Activated T-helper 1 cell treated with anti-CD3 and anti-CD28 coated beads, Interleukin-12 subunit alpha, Interleukin-12 subunit beta, Interleukin-2, Interleukin-4 antibody, amounts not matched to agents 30 ng/mL and 10 ng/mL and 1 ng/mL, durations not matched to agents 14 hours and 24 hours and 36 hours (primary cell): Measurements from ENCODE around the gene IL1RN. TPM values are rescaled to one million over a fixed set of nuclear protein-coding genes. Genes with fewer than 3 reads are reported as not detected.

Source experiments
- DNase-seq: peaks from one replicate; pipeline ENCODE4 v3.0.0; 2021; ENCODE audit warnings: low spot score
- H3K27ac Mint-ChIP-seq: one replicate; pipeline ENCODE4 v1.8.0; 2021; ENCODE audit warnings: mild to moderate bottlenecking, mixed read lengths
- H3K27me3 Mint-ChIP-seq: one replicate; pipeline ENCODE4 v1.8.0; 2022; ENCODE audit warnings: mild to moderate bottlenecking, moderate library complexity, mixed read lengths; ENCODE audit not compliant: insufficient read depth
- H3K36me3 Mint-ChIP-seq: one replicate; pipeline ENCODE4 v1.8.0; 2021; ENCODE audit warnings: low read depth, mixed read lengths
- H3K4me1 Mint-ChIP-seq: one replicate; pipeline ENCODE4 v1.8.0; 2021; ENCODE audit warnings: low read depth, mixed read lengths
- H3K4me3 Mint-ChIP-seq: one replicate; pipeline ENCODE4 v1.8.0; 2021; ENCODE audit warnings: mild to moderate bottlenecking, moderate library complexity, mixed read lengths
- H3K9me3 Mint-ChIP-seq: one replicate; pipeline ENCODE4 v1.8.0; 2021; ENCODE audit warnings: mixed read lengths
- intact Hi-C: fragments of 100-400 bp; cut with micrococcal nuclease; formaldehyde crosslinking; loops from one replicate; pipeline ENCODE4 v1.15.1; 2024
- total RNA-seq: library from RNA; stranded (reverse); gene quantifications from 2 replicates; pipeline ENCODE4 v1.2.3, GENCODE V29; 2022

Gene IL1RN
- total RNA-seq, 1 donor from 2014 or later = 4.2 TPM

DNA sequence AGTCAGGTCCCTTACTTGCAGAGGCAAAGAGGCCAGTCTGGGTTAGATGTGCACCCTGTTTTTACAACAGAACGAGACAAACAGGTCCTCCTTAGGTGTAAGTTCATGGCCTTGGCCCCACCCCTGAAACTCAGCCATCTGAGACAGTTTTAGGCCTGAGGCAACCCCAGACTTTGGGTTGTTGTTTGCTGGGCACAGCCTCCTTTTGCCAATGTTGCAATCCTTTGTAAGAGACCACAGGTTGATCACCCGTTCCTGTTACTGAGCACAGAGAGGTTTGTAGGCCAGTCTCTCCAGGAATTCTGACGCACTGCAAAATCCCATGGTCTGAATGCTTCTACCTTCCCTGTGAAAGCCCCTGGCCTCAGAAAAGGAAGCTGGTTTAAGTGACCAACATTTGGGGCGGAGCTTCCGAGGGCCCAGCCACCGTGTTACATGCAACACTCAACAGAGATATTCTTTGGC, 15.5 kb upstream of the IL1RN start:
- no peaks in the 10 kb centered on the region for H3K36me3 Mint-ChIP-seq

DNA sequence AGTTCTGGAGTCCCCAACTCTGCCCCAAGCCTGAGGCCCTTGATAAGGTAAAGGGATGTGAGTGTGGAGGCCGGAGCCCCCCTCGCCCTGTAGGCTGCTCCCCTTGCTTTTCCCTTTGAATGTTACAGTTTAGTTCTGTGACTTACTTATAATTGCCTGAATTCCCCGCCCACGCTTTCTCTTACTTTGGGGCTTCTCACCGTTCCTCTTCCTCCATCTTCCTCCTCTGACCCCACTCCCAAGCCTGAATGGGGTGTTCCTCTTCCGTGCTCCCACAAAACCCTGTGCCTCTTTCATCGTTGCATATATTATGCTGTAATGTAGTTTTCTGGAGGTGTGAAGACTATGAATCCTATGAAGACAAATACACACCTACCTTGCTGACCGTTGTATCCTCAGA, 15.0 kb upstream of the IL1RN start:
- H3K4me3 Mint-ChIP-seq = no peak overlapping the region
- H3K9me3 Mint-ChIP-seq = no peaks in the 10 kb centered on the region
- H3K27me3 Mint-ChIP-seq = peaks cover 3% of the 10 kb centered on the region
- no peak overlapping the region for H3K27ac Mint-ChIP-seq
- peaks cover 27% of the 10 kb centered on the region for H3K4me1 Mint-ChIP-seq
- DNase-seq = no peak
- intact Hi-C loops = no loop called here
- no peaks in the 10 kb centered on the region for H3K36me3 Mint-ChIP-seq

More for the DNA sequence above, 15.5 kb upstream of the IL1RN start:
- DNase-seq = no peak
- Mint-ChIP-seq H3K27ac (no peak overlapping the region), H3K4me1 (peaks cover 27% of the 10 kb centered on the region), H3K9me3 (no peaks in the 10 kb centered on the region), H3K4me3 (no peak overlapping the region), H3K27me3 (peaks cover 3% of the 10 kb centered on the region)
- intact Hi-C loops = no loop called here

DNA sequence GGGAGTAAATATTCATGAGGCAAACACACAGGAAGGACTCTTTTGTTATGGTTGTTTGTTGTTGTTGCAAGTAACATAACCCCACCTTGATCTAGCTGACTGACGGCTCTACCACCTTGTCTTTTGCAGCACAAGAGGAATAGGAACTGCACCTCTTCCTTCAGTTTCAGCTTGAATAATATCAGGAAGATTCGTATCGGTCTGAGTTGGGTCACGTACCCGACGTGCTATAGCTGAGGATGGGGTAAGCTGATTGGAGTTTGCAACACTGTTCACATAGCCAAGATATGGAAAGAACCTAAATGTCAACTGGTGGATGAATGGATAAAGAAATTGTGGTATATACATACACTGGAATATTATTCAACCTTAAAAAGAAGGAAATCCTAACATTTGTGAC, 14.5 kb upstream of the IL1RN start:
- H3K27me3 Mint-ChIP-seq = peaks cover 3% of the 10 kb centered on the region
- no peak overlapping the region for H3K4me3 Mint-ChIP-seq
- H3K9me3 Mint-ChIP-seq = no peaks in the 10 kb centered on the region
- DNase-seq = no peak
- intact Hi-C loops = no loop called here
- no peak overlapping the region for H3K27ac Mint-ChIP-seq
- H3K4me1 Mint-ChIP-seq = peaks cover 27% of the 10 kb centered on the region
- H3K36me3 Mint-ChIP-seq = no peaks in the 10 kb centered on the region

DNA sequence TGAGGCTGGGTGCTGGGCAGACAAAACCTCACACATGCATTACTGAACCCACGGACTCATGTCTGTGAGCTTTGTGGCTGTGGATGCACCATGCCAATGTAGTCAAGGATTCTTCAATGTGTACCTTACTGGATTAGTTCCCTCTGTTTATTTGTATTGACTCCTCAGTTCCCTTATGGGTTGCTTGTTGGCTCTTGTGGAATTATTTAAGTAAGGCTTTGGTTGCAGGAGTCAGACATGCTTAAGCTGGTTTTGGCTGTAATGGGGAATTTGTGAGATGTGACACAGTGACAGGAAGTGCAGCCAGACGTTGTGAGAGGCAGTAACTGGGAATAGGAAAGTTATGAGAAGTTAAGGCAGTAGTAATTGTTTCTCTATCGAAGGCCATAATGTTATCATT, 13.6 kb upstream of the IL1RN start:
- Mint-ChIP-seq H3K27me3 (peaks cover 3% of the 10 kb centered on the region), H3K4me1 (peaks cover 20% of the 10 kb centered on the region), H3K4me3 (no peak overlapping the region), H3K36me3 (no peaks in the 10 kb centered on the region), H3K9me3 (no peaks in the 10 kb centered on the region), H3K27ac (no peak overlapping the region)
- intact Hi-C loops = no loop called here
- no peak for DNase-seq

DNA sequence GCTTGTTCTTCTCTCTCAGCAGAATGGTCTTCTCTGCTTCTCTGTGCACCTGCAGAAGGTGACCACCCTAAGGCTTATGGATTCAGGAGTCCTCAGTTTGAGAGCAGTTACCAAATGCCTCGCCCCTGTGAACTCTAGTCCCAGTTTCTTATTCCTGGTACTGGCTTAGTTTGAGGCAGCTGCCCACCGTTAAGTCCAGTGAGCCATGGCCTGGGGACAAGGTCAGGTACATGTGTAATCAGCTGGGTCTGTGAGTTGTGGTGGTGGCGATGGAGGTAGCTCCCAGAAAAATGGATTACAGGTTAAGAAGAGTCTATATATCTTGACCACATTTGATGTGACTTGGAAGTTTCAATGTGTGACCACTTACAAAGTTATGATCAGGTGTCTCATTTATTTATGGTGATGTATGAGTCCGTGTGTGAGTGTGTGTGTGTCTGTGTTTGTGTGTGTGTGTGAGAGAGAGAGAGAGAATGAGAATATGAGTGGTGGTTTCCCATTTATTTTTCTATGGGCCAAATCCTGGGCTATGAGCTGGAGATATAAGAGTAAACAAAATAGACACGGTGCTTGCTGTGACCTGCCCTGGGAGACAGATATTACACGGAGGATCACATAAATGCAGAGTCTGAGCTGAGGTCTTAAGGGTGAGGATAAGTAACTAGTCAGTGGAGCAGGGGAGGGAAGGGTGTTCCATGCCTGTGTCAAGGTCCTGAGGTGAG, 13.0 kb upstream of the IL1RN start:
- DNase-seq = no peak
- Mint-ChIP-seq H3K4me1 (peaks cover 19% of the 10 kb centered on the region), H3K27me3 (peaks cover 3% of the 10 kb centered on the region), H3K27ac (no peak overlapping the region), H3K9me3 (no peaks in the 10 kb centered on the region), H3K4me3 (no peak overlapping the region), H3K36me3 (no peaks in the 10 kb centered on the region)
- intact Hi-C loops = no loop called here

DNA sequence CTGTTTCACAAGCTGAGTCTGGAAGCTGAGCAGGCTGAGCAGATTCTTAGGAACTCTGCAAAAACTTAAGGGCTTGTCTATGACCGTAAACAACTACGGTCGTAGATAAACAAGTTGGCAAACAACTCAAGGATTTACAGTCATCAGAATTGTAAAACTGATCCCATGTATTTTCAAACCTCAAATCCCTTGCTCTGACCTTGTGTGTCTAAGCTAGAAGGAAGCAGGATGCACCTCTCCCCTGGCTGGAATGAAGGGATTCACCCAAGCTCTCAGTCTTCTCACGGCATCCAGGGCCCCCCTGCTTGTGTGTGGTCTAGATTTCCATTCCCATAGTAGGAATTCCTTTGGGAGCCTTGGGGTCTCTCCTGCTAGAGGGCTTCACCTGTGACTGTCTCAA, 12.4 kb upstream of the IL1RN start:
- H3K4me1 Mint-ChIP-seq = peaks cover 17% of the 10 kb centered on the region
- intact Hi-C loops = no loop called here

DNA sequence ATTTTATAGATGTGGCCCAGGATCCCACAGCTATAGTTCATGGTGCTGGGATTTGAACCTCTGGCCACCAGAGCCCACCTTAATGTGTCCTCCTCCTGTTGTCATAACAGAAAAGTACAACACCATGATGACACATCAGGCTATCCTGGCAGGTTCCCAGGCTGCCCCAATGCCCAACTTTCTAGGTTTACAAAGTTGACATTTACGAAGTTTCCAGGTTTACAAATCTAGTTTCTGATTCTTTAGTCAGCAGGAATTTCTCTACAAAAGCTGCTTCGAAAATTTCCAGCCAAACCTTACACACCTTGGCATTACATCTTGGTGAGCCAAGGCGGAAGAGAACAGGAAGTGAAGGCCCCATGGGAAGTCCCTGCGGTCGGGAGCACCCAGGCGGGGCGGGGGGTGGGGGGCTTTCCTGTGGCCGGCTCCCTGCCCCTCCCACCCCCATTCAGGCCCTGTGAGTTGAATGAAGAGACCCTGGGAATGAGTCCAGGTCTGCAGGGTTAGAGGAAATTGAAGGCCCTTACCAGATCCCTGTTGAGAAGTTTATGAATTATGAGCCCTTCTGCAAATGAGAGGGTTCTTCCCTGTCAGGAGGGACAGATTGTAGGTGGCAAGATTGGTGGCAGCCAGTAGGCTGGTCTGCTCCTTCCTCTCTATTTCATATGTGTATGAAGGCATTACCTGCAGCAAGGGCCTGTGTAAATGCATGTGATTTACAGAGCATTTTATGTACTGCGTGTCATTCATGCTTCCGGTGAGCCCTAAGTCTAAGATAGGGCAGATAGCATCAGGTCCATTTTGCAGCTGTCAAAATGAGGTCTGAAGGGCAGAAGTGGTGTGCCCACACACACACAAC, 11.1 kb upstream of the IL1RN start:
- peak overlapping the region; percentile 51 for H3K4me3 Mint-ChIP-seq
- peak overlapping the region; percentile 77 for H3K27ac Mint-ChIP-seq
- intact Hi-C loops = loop anchor here (1.0 kb wide), 1 partner anchor 11 kb away; no protein-coding TSS in a partner anchor
- no peaks in the 10 kb centered on the region for H3K36me3 Mint-ChIP-seq
- H3K9me3 Mint-ChIP-seq = no peaks in the 10 kb centered on the region
- peaks cover 17% of the 10 kb centered on the region for H3K4me1 Mint-ChIP-seq
- H3K27me3 Mint-ChIP-seq = peaks cover 5% of the 10 kb centered on the region
- DNase-seq = no peak

More for the DNA sequence above, 12.4 kb upstream of the IL1RN start:
- H3K27me3 Mint-ChIP-seq = peaks cover 2% of the 10 kb centered on the region
- no peak overlapping the region for H3K4me3 Mint-ChIP-seq
- no peak for DNase-seq
- no peaks in the 10 kb centered on the region for H3K9me3 Mint-ChIP-seq
- no peak overlapping the region for H3K27ac Mint-ChIP-seq
- no peaks in the 10 kb centered on the region for H3K36me3 Mint-ChIP-seq

DNA sequence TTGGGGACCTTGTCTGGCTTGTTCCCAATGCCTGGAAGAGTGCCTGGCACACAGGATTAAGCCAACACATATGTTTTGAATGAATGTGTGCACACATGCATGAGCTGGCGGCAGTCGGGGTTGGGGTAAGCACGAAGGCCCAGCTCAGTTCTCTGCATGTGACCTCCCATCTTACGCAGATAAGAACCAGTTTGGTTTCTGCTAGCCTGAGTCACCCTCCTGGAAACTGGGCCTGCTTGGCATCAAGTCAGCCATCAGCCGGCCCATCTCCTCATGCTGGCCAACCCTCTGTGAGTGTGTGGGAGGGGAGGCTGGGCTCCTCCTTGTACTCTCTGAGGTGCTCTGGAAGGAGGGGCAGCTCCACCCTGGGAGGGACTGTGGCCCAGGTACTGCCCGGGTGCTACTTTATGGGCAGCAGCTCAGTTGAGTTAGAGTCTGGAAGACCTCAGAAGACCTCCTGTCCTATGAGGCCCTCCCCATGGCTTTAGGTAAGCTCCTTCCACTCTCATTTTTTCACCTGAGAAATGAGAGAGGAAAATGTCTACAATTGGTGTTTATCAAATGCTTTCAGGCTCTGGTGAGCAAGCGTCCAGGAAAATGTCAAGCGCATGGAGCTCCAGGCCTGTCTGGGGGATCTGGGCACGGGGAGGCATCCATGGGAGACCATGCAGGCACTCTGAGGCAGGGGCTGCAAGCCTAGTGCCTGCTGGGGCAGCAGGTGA, 9.7 kb upstream of the IL1RN start:
- Mint-ChIP-seq H3K4me3 (no peak overlapping the region), H3K27ac (peak overlapping the region; percentile 70), H3K36me3 (no peaks in the 10 kb centered on the region), H3K4me1 (peaks cover 20% of the 10 kb centered on the region), H3K9me3 (no peaks in the 10 kb centered on the region), H3K27me3 (peaks cover 5% of the 10 kb centered on the region)
- intact Hi-C loops = no loop called here
- no peak for DNase-seq

DNA sequence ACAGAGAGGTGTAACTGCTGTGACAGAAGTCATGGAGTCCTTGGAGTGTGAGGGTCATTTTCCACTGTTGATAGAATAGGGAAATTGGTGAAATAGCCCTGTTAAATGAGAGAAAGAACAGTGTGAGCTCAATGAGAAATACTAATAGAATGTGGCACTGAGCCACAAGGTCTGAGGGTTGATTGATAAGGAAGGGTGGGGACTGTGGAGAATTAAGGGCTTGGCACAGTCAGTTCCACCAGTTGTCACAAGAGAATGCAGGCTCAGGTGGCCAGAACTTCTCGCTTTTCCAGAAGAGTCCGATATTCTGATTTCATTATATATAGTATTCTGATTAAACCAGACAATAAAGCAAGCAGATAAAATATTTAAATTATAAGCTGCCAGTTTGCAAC, 9.1 kb upstream of the IL1RN start:
- H3K27ac Mint-ChIP-seq = no peak overlapping the region
- H3K4me3 Mint-ChIP-seq = no peak overlapping the region
- no peaks in the 10 kb centered on the region for H3K9me3 Mint-ChIP-seq
- intact Hi-C loops = no loop called here
- no peaks in the 10 kb centered on the region for H3K36me3 Mint-ChIP-seq
- H3K4me1 Mint-ChIP-seq = peaks cover 20% of the 10 kb centered on the region
- DNase-seq = no peak
- peaks cover 5% of the 10 kb centered on the region for H3K27me3 Mint-ChIP-seq

DNA sequence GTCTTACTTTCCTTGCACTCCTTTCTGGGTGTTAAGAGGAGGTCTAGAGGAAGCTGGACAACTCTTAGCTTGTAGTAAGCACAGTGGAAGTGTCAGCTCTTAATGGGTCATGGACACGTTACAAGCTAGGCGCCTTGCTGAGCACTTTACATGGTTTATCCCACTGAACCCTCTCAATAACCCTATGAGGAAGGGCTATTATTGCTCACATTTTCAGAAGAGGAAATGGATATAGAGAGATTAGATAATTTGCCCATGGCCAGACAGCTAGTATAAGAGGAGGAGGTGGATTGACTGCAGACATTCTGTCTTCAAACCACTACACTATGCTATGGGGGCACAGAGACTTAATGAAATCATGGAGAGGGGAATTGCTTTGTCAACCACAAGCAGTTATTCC, 8.3 kb upstream of the IL1RN start:
- no peak for DNase-seq
- Mint-ChIP-seq H3K4me3 (no peak overlapping the region), H3K9me3 (no peaks in the 10 kb centered on the region), H3K36me3 (no peaks in the 10 kb centered on the region), H3K27ac (no peak overlapping the region), H3K27me3 (peaks cover 5% of the 10 kb centered on the region), H3K4me1 (peaks cover 28% of the 10 kb centered on the region)
- intact Hi-C loops = no loop called here

DNA sequence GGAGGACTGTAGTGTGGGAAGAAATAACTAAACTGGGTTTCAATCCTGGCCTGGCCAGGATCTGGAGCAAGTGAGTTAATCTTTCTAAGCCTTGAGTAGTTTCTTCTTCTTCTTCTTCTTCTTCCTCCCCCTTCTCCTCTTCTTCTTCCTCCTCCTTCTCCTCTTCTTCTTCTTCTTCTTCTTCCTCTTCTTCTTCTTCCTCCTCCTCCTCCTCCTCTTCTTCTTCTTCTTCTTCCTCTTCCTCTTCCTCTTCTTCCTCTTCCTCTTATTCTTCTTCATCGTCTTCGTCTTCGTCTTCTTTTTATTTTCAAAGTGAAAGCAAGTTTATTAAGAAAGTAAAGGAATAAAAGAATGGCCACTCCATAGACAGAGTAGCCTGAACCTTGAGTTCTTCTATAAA, 6.5 kb upstream of the IL1RN start:
- peaks cover 46% of the 10 kb centered on the region for H3K4me1 Mint-ChIP-seq
- intact Hi-C loops = no loop called here
- H3K36me3 Mint-ChIP-seq = no peaks in the 10 kb centered on the region
- H3K4me3 Mint-ChIP-seq = no peak overlapping the region
- no peaks in the 10 kb centered on the region for H3K9me3 Mint-ChIP-seq
- no peak overlapping the region for H3K27ac Mint-ChIP-seq
- peaks cover 5% of the 10 kb centered on the region for H3K27me3 Mint-ChIP-seq
- no peak for DNase-seq

DNA sequence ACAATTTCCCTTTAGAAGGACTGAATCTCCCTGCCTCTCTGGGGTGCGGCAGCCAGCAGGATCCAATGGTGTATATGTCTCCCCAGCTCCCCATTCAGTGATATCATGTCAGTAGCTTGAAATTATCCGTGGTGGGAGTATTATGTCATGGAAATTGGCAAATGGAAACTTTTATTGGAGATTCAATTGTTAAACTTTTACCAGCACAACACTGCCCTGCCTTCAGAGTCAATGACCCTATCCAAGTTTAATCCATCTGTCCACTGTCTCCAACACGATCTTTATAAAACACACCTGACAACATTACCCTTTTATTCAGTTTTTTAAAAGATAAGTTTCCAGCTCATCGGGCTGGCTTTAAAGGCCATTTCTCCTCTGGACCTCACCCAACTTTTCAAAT, 5.0 kb upstream of the IL1RN start:
- intact Hi-C loops = no loop called here
- no peak overlapping the region for H3K4me3 Mint-ChIP-seq
- peaks cover 7% of the 10 kb centered on the region for H3K27me3 Mint-ChIP-seq
- peaks cover 59% of the 10 kb centered on the region for H3K4me1 Mint-ChIP-seq
- no peaks in the 10 kb centered on the region for H3K9me3 Mint-ChIP-seq
- H3K36me3 Mint-ChIP-seq = no peaks in the 10 kb centered on the region
- no peak overlapping the region for H3K27ac Mint-ChIP-seq
- no peak for DNase-seq

DNA sequence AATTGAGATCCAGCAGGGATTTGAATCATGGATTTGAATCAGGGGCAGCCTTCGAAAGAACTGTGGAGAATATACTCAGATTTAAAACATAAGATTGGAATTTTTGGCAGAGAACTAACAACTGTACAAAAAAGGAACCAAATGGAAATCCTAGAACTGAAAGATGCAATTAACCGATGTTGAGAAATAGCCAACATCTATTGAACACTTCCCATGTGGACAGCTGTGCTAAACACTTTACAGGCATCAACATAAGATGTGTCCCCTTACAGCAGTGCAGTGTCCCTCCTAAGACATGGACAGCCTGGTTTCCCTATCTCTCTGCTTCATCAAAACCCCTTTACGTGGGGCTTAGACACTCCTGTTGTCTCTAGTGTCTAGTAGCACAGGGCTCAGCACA, 3.7 kb upstream of the IL1RN start:
- peaks cover 59% of the 10 kb centered on the region for H3K4me1 Mint-ChIP-seq
- H3K36me3 Mint-ChIP-seq = no peaks in the 10 kb centered on the region
- H3K4me3 Mint-ChIP-seq = no peak overlapping the region
- H3K27me3 Mint-ChIP-seq = peaks cover 7% of the 10 kb centered on the region
- intact Hi-C loops = loop anchor here (2.0 kb wide), 1 partner anchor 19 kb away; no protein-coding TSS in a partner anchor
- H3K9me3 Mint-ChIP-seq = no peaks in the 10 kb centered on the region
- no peak overlapping the region for H3K27ac Mint-ChIP-seq
- no peak for DNase-seq
